Fibroblast of skin of left quadriceps (primary cell): ENCODE data around the gene LRRC57.

ENCODE experiments used
- DNase-seq, 2 experiments: peaks; one replicate each; pipeline ENCODE4 v3.0.0-alpha.2; 2013; ENCODE audit warnings: low read depth in 2 of 2

LRRC57 gene

DNA sequence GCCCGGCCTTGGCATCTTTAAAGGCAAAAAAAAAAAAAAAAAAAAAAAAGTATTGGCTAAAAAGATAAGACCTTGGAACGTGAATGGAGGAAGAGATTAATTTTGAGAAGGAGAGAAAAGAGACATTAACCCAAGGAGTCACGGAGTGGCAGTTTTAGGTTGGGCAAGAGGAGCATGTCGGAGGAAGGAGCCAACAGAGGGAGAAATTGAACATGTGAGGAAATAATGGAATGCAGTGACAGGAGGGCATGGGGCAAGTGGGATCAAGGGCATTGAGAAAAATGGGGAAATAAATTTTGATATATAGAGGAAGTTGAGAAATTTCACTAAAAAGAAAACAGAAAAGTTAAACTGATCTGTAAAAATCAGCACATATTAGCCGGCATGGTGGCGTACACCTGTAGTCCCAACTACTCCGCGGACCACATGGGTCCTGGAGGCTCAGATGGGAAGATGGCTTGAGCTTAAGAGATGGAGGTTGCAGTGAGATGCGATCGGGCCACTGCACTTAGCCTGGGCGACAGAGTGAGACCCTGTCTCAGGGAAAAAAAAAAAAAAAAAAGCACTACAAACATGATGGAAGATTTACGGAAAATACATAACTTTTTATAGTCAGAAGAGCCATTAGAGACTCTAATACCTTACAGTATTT is 1.3 kb upstream of the LRRC57 start:
- no peak for DNase-seq

DNA sequence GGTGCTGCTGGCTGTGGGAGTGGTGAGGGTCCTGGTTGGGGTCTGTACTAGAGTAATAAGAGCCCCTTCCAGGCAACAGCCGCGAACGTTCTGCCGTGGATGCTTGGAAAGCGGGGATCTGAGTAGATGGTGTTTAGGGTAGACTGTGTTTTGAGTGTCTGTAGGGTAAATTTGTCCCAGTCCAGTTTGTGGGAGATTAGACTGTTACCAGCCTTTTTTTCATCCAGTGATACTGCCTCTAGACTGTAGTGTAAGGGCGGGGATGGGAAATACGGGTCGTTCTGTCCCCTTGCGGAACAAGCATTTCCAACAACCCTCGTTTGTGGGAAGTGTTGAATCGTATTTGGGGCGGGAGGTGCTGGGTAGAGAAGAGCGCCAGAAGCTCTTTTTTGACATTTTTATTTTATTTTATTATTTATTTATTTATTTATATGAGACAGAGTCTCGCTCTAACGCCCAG is 469 bp upstream of the LRRC57 start:
- peak in 1 of 2 experiments; percentile 0 for DNase-seq

DNA sequence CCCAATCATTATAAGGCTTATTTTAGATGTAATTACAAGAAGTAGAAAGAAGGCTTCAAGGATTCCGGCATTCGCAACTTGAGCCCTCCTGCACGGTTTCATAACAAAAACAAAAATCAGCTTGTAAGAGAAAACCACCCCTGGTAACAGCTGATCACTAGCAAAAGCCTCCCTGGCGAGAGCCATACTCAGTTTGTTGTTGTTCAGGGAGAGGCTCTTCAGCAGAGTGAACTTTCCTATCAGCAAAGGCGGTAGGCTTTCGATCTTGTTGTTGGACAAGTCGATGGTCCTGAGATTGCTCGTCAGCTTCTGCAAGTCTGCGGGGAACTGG is 710 bp downstream of the LRRC57 start:
- no peak for DNase-seq

DNA sequence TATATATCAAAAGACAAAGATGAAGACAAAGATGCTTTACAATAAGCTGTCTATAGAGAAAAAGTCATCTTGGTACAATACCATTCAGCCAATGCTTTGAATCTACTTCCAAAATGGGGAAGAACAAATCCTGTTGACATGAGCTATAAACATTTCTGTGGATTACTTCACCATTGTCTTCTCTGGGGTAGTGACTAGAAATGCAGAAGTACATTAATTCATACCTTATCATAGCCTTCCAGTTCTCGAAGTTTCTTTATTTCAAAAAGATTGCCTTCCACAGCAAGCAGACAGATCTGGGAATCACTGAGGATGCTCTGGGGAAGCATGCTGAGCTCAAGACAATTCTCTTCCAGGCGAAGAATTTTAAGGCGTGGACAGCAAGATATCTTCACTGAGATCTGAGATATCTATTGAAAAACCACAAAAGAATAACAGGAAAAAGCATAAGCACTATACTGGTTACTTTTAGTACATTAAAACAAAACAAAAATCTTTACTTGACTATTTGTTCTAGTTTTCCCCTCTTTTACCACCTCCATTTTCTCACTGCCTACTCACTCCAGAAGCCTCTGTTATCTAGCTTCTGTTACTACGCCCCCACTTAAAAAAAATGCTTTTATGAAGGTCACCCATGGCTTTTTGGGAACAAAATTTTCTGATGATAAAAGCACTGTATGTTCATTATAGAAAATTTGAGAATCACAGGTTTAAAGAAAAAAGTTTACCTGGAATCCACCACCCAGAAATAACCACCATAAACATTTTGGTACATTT is 3.6 kb downstream of the LRRC57 start:
- no peak for DNase-seq

DNA sequence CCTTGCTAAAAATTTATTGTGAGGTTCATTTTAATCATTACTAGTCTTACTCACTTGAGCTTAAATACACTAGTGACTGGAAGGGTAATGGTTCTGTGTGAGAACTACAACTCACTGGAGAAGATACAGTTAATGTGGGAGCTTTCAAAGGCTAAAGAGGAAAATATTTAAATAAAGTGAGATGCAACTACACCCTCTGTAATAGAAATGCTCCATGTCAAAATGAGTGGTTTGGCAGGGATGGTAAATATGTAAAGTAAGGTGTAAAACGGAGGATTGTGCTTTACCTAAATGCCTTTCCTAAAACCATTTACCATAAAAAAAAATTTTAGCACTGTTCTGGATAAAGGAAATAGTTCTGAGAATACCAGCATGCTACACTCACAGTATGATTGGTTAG is 15.3 kb downstream of the LRRC57 start:
- no peak for DNase-seq

DNA sequence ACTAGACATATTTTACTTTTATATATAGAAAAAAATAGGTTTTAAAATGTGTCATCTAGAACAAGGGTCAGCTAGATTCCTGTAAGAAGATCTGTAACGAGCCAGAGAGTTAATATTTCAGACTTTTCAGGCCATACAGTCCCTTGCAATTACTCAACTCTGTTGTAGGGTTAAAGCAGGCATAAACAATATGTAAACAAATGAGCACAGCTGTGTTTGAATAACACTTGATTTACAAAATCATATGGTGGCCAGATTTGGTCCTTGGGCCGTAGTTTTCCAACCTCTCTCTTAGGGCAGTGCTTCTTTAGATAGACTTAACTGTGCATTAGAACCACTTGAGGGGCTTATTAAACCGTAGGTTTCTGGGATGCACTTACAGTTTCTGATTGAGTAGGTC is 19.6 kb downstream of the LRRC57 start:
- DNase-seq = no peak

DNA sequence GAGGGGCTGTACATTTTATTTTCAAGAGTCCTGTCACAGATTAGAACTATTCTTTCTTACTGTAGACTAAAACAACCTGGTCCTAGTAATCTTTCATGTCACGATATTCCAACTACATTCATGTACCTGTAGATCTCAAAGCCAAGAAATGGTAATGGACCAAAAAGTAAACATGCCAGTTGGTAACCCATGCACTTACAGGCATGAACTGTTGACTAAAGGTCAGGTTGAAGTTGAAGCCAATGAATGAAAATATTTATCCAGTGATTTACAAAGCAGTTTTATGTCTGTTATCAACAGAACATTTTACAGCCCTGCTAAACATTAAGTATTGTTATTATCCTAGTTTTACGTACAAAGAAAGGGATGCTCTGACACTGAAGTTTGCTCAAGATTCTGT is 25.3 kb downstream of the LRRC57 start:
- no peak for DNase-seq

DNA sequence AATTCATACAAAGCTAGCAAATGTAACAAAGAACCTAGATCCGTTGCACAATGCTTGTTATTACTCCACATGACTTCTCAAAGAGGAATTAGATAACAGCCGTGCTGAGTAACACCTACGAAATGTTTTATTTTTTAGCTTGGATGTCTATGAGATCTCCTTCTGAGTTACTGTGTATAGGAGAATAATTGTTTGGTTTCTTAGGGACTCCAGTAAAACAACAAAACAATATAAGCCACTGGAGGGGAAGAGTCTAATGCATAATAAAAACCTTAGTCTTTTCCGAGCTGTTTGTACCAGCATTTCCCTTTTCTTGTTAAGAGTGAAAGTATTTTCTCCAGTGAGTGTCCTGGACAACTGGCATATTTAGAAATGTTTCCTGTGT is 37.6 kb downstream of the LRRC57 start:
- peak in 1 of 2 experiments; percentile 10 for DNase-seq

DNA sequence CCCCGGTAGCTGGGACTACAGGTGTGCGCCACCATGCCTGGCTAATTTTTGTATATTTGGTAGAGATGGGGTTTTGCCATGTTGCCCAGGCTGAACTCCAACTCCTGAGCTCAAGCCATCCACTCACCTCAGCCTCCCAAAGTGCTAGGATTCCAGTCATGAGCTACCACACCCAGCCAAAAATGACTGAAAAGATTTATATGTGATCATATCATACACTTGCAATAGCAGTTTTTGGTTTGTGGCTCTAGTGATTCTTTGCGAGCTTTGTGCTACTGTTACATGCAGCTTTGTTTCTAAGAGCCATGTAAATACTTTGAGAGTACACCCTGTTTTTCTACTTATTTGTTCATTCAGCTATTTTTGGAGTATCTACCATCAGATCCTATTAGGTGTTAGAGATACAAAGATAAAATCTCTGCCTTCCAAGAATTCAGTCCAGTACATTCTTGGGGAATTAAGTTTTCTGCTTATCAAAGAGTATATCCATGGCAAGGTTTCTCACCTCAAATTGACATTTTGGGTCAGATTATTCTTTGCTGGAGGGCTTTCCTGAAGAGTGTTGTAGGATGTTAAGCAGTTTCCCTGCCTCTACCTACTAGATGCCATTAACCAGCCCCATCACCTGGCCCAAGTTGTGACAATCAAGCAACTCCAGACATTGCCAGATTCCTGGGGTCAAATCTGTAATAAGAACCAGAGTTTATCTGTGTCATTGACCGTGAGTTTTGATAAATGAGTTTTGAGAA is 38.2 kb downstream of the LRRC57 start:
- no peak for DNase-seq

DNA sequence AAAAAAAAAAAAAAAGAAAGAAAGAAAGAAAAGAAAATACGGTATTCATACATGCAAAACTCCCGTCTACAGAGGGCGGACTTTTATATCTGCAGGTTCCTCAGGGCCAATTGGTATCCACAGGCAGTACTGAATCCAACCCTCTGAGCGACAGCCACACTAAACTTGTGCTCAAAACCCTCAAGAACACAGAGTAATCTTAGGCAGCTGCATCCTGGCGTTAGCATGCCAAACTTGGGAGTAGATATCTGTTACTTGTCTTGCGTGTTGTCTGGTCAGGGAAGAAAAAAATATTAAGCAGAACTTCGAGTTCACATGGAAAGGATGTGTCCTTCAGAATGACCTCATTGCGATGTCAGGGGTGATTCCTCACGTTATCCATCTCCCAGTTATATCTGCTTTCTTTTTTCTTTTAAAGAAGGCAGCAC is 40.3 kb downstream of the LRRC57 start:
- no peak for DNase-seq

DNA sequence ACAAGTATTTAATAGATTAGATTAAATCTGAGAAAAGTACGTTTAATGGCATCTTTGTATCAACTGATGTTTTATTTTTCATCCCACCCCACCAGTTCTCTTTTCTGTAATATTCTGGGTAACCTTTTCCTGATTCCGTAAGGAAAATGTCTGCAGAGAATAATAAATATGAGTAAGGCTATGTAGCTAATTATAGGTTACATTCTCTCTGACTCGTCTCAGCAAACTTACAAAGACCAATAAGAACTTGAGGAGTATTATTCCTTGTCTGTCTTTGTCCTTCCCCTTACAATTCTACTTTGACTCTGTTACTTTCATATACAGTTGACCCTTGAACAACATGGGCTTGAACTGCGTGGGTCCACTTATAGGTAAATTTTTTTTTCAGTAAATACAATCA is 41.1 kb downstream of the LRRC57 start:
- no peak for DNase-seq

DNA sequence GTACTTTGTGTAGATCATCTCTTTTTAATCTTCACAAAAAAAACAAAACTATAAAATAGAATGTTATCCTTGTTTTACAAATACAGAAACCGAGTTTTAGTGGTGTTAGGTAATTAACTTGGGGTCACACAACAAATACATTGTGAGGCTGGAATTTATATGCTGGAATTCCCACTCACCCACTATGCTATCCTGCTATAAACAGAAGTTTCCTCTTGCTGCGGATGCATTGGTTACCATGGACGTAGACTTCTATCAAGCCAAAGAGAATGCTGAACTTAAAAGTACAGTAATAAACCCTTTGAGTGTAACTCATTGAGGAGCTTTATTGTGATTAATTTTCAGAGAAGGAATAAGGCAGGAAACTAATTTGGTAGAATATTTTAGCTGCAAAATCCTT is 44.0 kb downstream of the LRRC57 start:
- no peak for DNase-seq

DNA sequence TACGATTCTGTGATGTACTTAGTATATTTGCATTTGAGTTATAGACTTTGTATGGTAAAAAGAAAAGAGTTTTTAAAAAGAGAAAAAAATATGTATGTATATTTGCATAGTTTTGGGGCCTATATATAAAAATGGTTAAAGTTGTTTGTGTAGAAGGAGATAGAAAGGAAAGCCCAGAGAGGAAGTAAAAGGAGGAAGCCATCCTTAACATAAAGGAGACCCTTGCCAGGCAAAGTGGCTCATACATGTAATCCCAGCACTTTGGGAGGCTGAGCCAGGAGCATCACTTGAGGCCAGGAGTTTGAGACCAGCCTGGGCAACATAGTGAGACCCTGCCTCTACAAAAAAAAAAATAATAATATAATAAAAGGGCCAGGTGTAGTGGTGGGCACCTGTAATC is 44.8 kb downstream of the LRRC57 start:
- DNase-seq = no peak

DNA sequence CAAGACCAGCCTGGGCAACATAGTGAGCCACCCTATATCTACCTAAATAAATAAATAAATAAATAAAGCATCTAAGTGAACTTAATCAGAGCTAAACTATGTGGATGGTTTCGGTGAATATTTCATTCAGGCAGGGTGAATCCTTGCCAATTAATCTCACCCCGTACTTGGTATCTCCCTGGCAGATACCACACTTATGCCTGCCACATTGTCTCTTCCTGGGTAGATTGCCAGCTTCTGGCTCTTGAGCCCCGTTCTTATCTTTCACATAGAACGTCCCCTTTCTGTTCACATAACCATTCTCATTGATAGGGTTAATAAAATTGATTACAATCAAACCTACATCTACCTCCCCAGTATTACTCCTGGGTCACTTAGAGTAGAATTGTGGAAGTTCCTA is 46.1 kb downstream of the LRRC57 start:
- no peak for DNase-seq

DNA sequence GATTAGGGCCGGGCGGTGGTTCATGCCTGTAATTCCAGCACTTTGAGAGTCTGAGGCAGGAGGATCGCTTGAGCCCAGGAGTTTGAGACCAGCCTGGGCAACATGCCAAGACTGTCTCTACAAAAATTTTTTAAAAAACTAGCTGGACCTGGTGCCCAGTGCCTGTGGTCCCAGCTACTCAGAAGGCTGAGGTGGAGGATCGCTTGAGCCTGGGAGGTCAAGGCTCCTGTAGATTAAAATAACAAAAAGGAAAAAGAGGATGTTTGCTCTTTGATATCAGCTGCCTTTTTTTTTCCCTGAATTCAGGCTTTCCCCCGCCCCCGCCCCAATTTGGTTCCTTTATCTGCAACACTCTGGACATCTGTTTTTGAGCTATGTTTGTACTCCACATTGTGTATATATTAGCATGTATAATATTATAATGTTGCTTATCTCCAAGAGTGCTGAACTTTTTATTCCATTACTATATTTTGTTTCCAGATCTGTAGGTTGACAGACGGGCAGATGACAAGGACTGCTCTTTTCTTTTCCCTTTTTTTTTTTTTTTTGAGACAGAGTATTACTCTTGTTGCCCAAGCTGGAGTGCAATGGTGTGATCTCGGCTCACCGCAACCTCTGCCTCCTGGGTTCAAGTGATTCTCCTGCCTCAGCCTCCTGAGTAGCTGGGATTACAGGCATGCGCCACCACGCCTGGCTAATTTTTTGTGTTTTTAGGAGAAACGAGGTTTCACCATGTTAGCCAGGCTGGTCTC is 48.6 kb downstream of the LRRC57 start:
- DNase-seq = no peak

DNA sequence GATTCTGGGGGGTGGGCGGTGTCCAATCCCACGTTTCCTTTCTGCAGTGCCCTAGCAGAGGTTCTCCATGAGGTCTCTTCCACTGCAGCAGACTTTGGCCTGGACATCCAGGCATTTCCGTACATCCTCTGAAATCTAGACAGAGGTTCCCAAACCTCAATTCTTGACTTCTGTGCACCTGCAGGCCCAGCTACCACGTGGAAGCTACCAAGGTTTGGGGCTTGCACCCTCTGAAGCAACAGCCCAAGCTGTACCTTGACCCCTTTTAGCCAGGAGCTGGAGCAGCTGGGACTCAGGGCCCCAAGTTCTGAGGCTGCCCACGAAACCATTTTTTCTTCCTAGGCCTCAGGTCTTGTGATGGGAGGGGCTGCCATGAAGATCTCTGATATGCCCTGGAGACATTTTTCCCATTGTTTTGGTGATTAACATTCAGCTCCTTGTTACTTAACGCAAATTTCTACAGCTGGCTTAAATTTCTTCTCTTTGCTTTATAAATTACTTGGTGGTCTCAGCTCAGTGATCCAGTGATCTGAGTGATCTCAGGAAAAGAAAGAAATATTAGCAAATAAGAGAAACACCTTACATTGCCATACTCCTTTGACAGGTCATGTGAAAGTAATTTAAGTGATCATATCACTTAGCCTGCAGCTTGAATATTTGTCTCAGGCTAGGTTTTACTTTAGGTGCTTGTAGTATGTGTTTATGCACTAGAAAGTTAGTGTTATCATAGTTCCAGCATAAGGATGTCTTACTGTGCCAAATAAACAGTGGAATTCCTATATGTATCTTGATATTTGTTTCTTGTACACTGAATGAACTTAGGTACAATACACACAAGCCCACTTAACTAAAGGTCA is 50.2 kb downstream of the LRRC57 start:
- no peak for DNase-seq

DNA sequence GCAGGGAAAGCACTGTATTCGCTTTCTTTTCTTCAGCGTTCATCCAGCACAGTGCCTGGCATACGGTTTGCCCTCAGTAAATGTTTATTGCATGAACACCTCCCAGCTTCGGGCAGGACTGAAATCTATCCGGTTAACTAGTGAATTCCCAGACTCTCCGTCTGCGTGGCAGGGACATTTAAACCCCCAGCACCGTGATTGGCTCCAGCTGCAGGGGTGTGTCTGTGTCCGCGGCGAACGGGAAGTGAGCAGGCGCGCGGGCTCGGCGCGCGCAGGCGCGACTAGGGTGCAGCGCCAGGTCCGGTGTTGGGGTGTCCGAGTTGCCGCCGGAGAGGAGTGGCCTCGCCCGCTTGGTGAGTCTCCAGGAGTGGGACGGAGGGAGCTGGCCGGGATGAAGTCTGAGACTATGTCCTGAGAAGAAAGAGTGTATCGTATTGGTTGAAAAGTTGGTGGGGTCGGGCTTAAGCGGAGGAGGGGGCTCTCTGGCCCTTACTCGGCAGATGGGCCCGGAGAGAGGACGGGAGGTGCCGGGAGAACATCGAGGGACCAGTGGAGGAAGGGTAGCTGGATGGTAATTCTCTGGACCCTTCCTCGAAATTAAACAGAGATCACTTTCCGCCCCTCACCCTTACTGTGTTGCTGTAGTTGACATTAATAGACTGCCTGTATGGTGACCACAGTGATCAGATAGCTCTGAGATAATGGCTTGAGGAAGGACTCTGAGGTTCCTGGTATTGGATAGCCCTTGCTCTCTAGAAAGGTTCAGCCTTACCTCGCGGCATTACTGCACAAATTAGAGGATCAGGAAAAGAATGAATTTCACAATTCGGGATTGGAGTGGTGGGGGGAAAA is 53.0 kb downstream of the LRRC57 start, which contains the start of gene SNAP23:
Gene SNAP23 (plus strand): TSS at position 274 of the 852 bp plus-strand sequence. CDS start 16,213 bp downstream, outside the sequence.
- DNase-seq = peak; percentile 90 to 91

DNA sequence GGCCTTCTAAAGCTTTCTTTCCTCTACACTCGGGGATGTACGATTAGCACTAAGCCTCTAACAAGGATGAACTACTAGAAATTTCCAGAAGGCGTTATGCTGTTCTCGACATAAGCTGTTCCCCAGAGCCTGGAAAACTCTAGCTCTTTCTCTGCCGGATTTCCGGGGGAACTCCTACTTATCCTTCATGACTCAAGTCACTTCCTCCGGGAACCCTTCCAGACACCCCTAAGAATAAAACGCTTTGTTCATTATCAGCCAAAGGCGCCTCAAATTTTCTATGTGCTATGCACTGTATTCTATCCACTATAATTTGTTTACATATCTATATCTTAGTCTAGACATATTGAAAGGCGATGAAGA is 53.6 kb downstream of the LRRC57 start:
- peak in 1 of 2 experiments; percentile 39 for DNase-seq

DNA sequence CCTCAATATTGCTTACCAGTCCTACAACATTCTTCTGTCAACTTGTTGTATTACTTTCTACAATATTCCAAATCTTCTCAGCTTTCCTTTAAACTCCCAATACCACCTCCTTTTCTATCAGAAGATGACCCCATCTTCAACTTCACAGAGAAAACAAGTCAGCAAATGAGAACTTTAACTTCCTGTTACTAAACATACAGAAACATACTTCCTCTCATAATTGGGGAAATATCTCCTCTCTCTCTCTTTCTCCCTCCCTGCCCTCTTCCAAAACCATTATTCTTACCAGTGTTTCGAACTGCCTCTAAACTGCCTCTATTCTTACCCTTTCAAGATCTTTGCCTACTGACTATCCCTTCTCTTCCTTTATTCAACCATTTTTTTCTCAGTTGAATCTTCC is 54.9 kb downstream of the LRRC57 start:
- no peak for DNase-seq
